ENCODE results near the gene PSRC1.

The PSRC1 gene

DNA sequence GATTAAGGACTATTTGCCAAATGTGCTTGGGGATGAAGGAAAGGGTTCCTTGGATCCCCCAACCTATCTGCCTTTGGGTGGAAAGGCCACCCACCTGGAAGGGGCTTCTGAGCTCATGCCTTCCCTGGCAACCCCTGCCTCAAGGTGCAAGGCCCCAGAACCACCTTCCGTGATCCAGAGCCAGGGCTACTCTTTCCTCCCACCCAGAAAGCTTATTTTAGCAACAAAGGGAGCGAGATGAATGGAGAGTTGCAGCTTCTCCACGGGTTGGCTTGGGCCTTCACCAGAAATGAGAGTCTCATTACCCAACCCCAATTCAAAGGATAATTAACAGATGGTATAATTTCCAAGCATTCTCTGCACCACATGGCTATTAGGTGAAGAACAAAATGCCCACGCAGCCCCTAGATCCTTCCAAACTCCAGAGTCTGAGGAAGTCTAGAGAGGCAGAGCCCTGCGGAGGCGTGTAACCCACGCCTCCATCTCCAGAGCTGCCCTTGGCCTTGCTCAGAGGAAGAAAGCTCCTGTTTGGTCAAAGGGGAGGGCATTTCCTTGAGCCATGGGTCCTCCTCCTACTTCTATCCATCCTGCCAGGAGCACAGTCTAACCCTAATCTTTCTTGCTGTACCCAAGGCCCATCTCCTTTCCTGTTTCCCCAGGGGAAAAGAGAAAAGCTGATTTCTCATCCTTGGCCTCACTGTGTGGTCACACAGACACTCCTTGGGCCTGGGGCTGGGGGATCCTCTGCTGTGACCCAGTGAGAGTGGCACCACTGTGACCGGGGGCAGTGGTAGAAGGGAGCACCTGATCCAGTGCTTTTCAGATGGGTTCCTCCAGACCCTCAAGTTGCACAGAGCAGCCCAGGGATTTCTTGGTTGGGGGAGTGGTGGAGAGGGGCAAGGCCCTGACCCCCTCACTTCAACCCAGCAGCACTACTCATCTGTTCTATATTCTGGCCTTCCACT lies 35.3 kb downstream of the PSRC1 start:
- Histone ChIP-seq H3K4me1 (0 out of 2 replicates have a peak, but pooled peaks cover 5% of the 10 kb centered on the region), H3K4me3 (ENCODE audit: low read depth, low read length) (no peak overlapping the region), H3K27me3 (no peaks in the 10 kb centered on the region), H3K9me3 (no peaks in the 10 kb centered on the region), H3K36me3 (no peaks in the 10 kb centered on the region)
- TF ChIP-seq, protein P1, sequence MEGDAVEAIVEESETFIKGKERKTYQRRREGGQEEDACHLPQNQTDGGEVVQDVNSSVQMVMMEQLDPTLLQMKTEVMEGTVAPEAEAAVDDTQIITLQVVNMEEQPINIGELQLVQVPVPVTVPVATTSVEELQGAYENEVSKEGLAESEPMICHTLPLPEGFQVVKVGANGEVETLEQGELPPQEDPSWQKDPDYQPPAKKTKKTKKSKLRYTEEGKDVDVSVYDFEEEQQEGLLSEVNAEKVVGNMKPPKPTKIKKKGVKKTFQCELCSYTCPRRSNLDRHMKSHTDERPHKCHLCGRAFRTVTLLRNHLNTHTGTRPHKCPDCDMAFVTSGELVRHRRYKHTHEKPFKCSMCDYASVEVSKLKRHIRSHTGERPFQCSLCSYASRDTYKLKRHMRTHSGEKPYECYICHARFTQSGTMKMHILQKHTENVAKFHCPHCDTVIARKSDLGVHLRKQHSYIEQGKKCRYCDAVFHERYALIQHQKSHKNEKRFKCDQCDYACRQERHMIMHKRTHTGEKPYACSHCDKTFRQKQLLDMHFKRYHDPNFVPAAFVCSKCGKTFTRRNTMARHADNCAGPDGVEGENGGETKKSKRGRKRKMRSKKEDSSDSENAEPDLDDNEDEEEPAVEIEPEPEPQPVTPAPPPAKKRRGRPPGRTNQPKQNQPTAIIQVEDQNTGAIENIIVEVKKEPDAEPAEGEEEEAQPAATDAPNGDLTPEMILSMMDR (IDR thresholded peaks at IDR 0.05; ENCODE audit: low read depth, low read length) = no peak
- no peak for DNase-seq

DNA sequence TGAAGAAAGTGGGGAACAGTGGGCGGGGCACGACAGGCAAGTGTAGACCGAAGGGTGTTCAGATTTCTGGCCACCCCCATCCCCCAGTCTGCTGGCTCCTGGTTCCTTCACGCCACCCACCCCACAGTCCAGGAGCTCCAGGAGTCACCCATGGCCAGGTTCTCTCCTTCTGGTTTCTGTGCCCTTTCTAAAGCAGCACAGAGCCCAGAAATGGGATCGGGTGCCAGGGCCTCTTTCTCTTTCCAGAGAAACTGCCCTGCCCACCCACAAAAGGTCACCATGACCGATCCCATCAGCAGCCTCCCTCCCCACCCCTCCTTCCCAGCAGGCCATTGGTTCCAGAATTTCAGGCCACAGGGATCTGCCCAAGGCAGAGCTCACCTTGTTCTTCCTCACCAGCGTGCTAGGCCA lies 36.8 kb downstream of the PSRC1 start:
- Histone ChIP-seq H3K36me3 (no peaks in the 10 kb centered on the region), H3K4me1 (0 out of 2 replicates have a peak, but pooled peaks cover 5% of the 10 kb centered on the region), H3K27me3 (no peaks in the 10 kb centered on the region), H3K4me3 (ENCODE audit: low read depth, low read length) (no peak overlapping the region), H3K9me3 (no peaks in the 10 kb centered on the region)
- DNase-seq = no peak
- TF ChIP-seq, protein P1 (IDR thresholded peaks at IDR 0.05; ENCODE audit: low read depth, low read length) = no peak

DNA sequence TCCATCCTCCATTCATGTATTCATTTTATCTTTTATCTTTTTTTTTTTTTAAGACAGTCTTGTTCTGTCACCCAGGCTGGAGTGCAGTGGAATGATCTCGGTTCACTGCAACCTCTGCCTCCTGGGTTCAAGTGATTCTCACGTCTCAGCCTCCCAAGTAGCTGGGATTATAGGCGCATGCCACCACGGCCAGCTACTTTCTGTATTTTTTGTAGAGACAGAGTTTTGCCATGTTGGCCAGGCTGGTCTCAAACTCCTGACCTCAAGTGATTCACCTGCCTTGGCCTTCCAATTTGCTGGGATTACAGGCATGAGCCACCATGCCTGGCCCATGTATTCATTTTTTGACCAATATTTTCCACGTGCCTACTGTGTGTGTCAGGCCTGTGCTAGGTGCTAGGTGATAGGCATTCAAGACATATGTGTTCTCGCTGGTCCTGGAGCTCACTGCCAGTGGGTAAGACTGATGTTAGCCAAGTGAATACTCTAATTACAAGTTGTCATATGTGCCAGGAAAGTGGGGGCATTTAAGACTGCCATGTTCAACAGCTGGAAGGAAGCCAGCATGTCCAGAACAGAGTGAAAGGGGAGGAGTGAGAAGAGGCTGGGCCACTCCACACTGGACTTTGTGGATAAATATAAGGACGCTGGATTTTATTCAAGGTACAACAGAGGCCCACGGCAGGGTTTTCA lies 38.9 kb downstream of the PSRC1 start:
- Histone ChIP-seq H3K4me3 (ENCODE audit: low read depth, low read length) (no peak overlapping the region), H3K27me3 (no peaks in the 10 kb centered on the region), H3K9me3 (no peaks in the 10 kb centered on the region), H3K4me1 (peaks cover 9% of the 10 kb centered on the region; the same call in 1 of the 2 replicates), H3K36me3 (peaks cover 6% of the 10 kb centered on the region)
- TF ChIP-seq, protein P1 (IDR thresholded peaks at IDR 0.05; ENCODE audit: low read depth, low read length) = no peak
- DNase-seq = no peak

GRCh38 chr1:109243221-109243620 lies 39.7 kb downstream of the PSRC1 start:
- no peaks in the 10 kb centered on the region for H3K27me3 ChIP-seq

DNA sequence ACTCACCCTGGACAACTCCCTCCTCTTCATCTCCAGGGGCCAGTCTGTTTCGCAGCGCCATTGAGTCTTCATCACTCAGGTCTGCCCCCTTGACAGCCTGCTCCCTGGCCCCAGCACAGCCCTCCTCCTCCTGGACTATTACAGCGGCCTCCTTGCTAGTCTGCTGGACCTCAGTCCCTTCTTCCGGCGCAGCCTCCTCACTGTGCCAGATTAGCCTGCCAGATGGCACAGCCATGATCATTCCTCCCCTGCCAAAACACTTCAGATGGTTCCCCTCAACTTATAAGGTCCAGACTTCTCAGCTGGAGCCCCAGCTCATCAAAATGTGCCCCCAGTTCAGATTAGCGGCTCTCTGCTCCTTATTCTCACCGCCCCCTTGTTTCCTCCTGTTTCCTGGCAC lies 40.6 kb downstream of the PSRC1 start:
- TF ChIP-seq, protein P1 (IDR thresholded peaks at IDR 0.05; ENCODE audit: low read depth, low read length) = no peak
- H3K4me3 ChIP-seq (ENCODE audit: low read depth, low read length) = no peak overlapping the region
- DNase-seq = no peak
- no peaks in the 10 kb centered on the region for H3K9me3 ChIP-seq
- H3K27me3 ChIP-seq = no peaks in the 10 kb centered on the region
- peaks cover 23% of the 10 kb centered on the region for H3K36me3 ChIP-seq
- peaks cover 7% of the 10 kb centered on the region; the same call in 1 of the 2 replicates for H3K4me1 ChIP-seq

More at GRCh38 chr1:109243221-109243620, 39.7 kb downstream of the PSRC1 start:
- Histone ChIP-seq H3K9me3 (no peaks in the 10 kb centered on the region), H3K36me3 (peaks cover 14% of the 10 kb centered on the region), H3K4me1 (peaks cover 7% of the 10 kb centered on the region; the same call in 1 of the 2 replicates), H3K4me3 (ENCODE audit: low read depth, low read length) (no peak overlapping the region)
- DNase-seq = no peak
- TF ChIP-seq, protein P1 (IDR thresholded peaks at IDR 0.05; ENCODE audit: low read depth, low read length) = no peak

Measured in BE2C (cell line).